Astrocyte of the hippocampus (primary cell): ENCODE results near the gene CBY2.
"Not testable (repeated sequence)": the region's sequence is repeated elsewhere in the genome, so short reads cannot be mapped to it uniquely, and the experiment has no call there.

Source experiments
- DNase-seq: peaks from one replicate; pipeline ENCODE4 v3.0.0; 2011; ENCODE audit warnings: low read depth, low spot score

CBY2 gene, protein sequence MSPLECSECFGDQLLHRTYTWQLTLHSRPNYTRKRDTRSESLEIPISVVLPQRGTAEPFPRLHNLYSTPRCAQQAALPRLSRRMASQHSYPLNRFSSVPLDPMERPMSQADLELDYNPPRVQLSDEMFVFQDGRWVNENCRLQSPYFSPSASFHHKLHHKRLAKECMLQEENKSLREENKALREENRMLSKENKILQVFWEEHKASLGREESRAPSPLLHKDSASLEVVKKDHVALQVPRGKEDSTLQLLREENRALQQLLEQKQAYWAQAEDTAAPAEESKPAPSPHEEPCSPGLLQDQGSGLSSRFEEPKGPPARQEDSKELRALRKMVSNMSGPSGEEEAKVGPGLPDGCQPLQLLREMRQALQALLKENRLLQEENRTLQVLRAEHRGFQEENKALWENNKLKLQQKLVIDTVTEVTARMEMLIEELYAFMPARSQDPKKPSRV

GRCh38 chr13:45702088-45702487 is at the start of gene CBY2:
CBY2 (plus strand) TSS chr13:45702320; CDS start chr13:45702391, 71 bp downstream.
- DNase-seq: no peak

DNA sequence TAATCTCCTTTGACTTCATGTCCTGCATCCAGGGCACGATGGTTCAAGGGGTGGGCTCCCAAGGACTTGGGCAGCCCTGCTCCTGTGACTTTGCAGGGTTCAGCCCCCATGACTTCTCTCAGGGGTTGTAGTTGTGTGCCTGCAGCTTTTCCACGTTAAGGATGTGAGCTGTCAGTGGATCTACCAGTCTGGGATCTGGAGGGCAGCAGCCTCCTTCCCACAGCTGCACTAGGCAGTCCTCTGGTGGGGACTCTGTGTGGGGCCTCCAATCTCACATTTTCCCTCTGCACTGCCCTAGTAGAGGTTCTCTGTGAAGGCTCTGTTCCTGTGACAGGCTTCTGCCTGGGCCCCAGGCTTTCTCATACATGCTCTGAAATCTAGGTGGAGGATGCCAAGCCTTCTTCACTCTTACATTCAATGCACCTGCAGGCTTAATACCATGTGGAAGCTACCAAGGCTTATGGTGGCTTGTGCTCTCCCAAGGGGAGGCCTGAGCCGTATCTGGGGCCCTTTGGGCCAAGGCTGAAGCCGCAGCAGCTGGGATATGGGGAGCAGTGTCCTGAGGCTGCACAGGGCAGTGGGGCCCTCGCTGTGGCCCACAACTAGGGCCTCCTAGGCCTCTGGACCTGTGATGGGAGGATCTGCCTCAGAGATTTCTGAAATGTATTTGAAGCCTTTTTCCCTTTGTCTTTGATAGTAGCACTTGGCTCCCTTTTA is 47.3 kb upstream of the CBY2 start:
- no peak for DNase-seq

DNA sequence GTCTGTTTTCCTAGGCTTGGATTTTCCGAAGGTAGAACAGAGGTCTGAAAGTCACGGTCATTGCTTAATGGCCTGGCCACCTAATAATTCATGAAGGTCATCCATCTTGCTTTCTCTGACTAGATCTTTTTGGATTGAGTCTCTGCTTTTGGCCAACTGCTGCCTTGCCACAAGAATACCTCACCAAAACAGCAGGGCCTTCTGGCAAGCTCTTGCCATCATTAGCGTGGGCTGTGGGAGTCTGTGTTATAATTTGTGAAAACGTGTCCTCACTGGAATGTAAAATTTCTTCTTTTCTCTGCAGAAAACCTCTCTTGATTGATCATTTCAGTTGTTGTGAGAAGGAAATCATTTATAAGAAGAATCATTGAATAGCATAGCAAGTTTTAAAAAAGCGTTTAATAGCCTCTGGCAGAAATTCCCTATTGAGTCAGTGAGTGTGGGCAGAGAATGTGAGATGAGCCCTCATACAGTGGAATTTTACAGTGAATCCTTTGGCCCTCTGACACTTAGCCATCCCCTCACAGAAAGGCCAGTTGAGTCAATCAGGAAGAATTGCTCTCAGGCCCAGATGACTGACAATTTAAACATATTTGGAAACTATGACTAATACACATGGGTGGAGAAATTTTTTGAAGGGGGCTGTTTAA is 43.4 kb upstream of the CBY2 start:
- peak; percentile 45 for DNase-seq

DNA sequence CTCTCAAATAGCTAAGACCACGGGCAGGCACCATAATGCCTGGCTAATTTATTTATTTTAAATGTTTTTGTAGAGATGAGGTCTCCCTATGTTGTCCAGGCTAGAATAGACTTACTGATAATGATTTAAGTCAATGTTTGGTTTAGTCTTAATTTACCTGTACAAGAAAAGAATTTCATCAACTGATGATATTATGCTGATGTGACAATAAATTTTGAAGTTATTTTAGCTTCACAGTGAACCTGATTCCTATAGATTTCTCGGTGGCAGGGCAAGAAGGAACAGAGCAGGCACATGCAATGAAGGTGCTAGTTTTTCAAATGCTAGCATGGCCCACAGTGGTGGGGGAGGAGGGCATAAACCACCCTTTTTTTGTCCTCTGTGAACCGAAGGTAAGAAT is 42.6 kb upstream of the CBY2 start:
- DNase-seq: no peak

DNA sequence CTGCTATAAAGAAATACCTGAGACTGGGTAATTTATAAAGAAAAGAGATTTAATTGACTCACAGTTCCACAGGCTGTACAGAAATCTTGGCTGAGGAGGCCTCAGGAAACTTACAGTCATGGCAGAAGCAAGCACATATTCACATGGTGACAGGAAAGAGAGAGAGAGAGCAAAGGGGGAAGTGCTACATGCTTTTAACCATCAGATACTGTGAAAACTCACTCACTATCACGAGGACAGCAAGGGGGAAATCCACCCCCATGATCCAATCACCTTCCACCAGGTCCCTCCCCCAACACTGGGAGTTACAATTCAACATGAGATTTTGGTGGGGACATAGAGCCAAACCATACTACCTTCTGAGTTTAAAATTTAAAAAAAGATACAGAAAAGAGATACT is 41.7 kb upstream of the CBY2 start:
- not testable (repeated sequence) for DNase-seq

DNA sequence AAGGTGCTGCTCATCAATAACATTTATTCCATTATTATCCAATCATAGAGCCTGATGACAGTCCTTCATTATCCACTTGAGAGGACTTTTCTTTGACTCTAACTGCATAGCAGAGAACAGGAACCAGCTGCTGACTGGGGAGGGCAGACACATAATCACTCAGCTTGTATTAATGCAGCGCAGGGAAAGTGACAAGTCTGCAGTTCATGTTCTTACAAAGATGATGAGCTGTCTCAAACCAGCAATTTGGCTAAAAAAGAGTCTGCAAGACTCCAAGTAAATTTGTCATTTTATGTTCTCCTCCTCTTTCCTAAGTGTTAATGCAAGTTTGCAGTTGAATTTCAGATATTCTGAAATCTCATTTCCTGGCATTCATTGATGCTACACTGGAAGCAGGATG is 40.0 kb upstream of the CBY2 start:
- DNase-seq: no peak

GRCh38 chr13:45662903-45663302 is 39.2 kb upstream of the CBY2 start:
- DNase-seq: not testable (repeated sequence)

DNA sequence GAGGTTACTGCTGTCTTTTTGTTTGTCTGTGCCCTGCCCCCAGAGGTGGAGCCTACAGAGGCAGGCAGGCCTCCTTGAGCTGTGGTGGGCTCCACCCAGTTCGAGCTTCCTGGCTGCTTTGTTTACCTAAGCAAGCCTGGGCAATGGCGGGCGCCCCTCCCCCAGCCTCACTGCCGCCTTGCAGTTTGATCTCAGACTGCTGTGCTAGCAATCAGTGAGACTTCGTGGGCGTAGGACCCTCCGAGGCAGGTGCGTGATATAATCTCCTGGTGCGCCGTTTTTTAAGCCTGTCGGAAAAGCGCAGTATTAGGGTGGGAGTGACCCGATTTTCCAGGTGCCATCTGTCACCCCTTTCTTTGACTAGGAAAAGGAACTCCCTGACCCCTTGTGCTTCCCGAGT is 32.5 kb upstream of the CBY2 start:
- not testable (repeated sequence) for DNase-seq

DNA sequence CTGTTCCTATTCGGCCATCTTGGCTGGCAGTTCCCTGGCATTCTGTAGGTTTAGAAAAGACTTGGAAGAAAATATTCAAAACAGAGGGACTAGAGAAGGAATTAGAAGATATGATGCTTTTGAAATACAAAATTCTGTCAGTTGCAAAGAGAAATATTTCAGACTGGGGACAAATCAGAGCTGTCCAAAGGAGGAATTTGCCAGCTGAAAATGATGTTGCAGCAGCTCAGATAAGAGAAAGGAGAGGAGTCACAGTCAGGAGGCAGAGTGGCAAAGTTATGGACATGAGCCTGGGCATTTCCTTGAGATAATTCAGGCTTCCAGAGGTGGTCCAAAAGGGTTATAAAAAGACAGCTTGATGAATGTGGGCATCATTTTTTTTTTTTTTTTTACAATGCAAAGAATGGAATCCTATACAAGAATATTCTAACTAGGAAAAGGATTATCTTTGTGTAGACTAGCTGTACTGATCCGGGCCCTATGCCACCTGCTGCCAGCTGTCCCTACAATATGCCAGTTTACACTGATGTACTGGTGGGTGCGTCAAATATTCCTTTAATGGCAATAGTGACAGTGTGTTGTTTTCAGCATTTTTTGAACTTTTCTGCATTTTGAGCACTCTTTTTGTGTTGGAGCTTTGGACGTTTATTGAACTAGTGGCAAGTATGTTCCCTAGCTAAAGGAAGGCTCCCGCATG is 31.8 kb upstream of the CBY2 start:
- DNase-seq: no peak

- DNase-seq: peak; percentile 98
These were observed 27.2 kb upstream of the CBY2 start for GRCh38 chr13:45674908-45675307.

GRCh38 chr13:45678282-45678681 is 23.8 kb upstream of the CBY2 start:
- DNase-seq: no peak

DNA sequence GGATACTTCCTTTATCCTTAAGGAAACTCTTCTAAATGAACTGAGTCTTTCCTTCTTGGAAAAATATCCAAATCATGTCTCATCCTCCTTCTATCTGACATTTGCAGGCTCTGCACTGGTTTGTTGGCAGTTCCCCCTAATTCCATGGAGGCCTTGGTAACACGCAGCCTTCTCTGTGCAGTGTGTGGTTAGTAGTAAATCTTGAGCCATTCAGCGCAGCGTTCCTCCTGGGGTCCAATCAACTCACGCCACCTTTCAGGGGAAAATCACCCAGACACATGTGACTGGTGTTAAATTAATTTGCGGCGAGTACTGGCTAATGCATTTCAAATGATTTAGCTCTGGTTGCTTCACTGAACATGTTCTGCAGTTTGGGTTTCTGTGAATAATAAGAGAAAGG is 21.0 kb upstream of the CBY2 start:
- no peak for DNase-seq

DNA sequence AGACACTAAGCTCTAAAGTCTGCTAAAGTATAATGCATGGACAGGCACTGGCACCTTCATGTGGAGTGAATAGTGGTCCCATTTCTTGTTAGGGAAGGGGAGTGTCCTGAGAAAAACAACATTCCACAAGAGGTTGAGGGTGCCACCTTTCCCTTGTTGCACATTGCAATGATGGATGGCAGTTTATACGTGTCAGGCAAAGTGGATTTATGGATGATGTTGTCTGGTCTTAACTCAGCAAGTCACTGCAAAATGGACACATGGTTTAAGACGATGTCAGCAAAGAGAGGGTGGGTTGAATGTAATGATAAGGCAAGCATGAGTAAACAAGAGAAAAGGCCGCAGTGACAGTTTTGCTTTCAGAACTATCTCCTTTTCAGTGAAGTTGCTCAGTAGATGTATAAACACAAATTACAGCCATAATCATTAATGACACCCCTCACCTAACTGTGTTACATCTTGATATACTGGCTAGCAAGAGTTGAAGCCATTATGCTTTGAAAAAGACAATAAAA is 19.6 kb upstream of the CBY2 start:
- no peak for DNase-seq

DNA sequence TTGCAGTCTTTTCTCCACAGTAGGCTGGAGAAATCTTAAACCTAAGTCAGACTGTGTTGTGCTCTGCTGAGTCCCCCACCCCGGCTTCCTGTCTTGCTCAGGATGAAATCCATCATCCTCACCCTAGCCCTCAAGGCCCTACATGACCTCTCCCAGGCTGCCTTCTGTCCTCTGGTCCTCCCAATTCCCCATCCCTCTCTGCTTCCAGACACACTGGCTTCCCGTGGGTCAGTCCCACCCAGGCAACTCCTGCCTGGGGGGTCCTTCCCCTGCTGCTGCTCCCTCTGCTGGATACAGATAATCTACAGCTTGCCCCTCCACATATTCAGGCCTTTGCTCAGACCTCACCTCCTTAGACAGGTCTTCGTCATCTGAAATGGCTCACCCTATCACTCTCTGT is 18.4 kb upstream of the CBY2 start:
- DNase-seq: no peak

DNA sequence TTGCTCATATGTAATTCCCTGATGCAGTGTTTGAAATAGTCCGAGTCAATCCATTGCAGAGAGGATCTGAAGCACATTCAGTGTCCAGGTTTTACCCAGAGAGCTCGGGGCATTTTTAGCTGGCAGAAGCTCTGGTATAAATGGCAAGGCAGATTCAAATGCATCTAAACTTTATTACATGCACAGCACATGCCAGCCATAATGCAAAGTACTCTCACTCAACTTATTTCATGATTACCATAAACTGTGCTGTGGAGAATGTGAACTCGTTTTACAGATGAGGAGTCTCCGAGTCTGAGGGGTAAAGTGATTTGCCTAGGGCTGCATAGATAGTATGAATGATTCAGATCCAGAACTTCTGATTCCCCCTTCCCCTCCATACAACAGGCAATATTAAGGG is 13.5 kb upstream of the CBY2 start:
- DNase-seq: no peak

DNA sequence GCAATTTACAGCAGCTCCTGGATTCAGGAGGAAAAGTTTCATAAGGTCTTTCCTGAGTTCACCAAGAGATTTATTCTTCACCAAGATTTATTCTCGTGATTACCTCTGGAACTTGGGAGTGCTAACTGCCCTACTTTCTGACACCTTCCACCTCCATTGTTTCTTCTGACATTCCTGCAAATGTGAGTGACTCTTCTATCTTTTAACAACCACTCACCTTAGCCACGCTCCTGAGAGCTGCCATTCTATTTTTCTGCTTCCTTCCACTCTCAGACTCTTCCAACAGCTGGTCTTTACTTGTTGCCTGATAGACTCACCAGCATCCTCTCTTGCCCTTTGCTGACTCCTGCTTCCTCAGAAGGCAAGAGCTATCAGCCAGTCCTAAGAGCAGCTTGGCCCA is 11.5 kb upstream of the CBY2 start:
- no peak for DNase-seq

DNA sequence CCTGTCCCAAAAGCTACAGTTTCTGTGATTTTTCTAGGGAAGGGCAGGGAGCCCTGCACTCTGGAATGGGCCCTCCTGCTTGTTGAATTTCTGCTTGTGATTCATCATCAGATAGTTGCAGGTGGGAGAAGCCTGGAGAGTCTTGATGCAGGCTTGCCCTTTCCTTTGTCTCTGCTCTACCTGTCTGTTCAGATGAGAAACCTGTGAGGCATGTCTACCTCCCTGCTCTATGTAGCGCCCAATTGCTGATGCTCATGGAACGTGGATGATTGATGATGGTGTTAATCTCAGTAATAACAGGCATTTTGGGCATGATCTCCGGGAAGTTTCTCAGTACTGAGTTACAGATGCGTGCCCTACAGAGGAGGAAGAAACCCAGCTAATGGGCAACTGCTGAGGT is 10.9 kb upstream of the CBY2 start:
- no peak for DNase-seq

DNA sequence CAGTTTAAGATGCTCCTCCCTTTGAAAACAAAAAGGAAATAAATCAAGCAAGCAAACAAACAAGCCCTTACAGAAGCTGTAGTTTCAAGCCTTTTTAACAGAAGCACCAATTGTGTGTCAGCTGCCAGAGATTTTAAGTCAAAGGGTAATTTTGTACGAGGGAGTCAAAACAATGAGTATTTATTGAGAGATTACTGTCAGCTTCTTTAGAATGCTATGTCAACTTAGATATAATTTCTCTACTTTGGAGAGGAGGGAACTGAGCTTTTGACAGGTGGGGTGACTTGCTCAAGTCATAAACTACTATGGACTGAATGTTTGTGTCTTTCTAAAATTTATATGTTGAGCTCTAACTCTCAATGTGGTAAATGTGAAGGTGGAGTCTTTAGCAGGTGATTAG is 10.5 kb upstream of the CBY2 start:
- DNase-seq: no peak

- DNase-seq: no peak
These were observed 6.9 kb upstream of the CBY2 start for GRCh38 chr13:45695198-45695730.

DNA sequence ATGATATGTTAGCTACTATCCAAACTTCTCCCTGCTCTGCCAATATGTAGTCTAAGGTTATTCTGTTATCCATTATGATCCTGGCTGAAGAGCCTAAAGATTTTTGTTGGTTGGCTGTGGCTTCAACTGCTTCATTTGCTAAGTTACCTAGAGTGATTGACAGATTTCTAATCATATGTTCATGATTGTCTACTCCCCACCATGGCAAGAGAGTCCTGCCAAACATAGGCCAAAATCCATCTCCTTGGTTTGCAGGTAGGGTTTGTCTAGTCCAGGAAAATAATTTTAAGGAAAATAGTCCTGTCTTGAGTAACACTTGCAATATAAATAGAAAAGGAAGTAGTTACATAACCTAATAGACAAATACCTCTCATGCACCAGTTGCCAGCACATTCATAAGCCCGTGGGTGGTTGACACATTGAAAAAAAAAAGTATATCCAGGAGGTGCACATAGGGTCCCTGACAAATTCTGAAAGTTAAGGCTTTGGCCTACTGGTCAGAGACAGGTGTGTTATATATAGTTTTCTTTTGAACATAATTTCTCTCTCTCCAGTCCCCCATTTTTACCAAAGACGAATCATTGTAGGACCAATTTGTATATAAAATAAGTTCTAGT is 5.4 kb upstream of the CBY2 start:
- no peak for DNase-seq
